NOMO-1 (cell line): Measurements from ENCODE around the gene ZAP70.
A peak's percentile ranks its signal among the peaks of the same experiment; 100 is the strongest.
"Not testable (repeated sequence)": the region's sequence is repeated elsewhere in the genome, so short reads cannot be mapped to it uniquely, and the experiment has no call there.

Source experiments
- DNase-seq, 2 experiments: peaks; one replicate each; lab custom pipeline; 2025; ENCODE audit not compliant: unreplicated experiment in 2 of 2; lab: John Stamatoyannopoulos, UW

The ZAP70 gene

GRCh38 chr2:97697252-97698235 is 15.8 kb upstream of the ZAP70 start:
- peak; percentile 50 to 84 for DNase-seq

GRCh38 chr2:97698530-97698929 is 14.8 kb upstream of the ZAP70 start:
- DNase-seq: no peak

GRCh38 chr2:97699765-97700444 is 13.5 kb upstream of the ZAP70 start:
- DNase-seq: peak; percentile 71 to 87

- DNase-seq: no peak
These were observed 12.2 kb upstream of the ZAP70 start for GRCh38 chr2:97701186-97701585.

- DNase-seq: no peak
These were observed 11.4 kb upstream of the ZAP70 start for GRCh38 chr2:97701851-97702465.

GRCh38 chr2:97702731-97703470 is 10.5 kb upstream of the ZAP70 start:
- no peak for DNase-seq

- no peak for DNase-seq
These were observed 9.6 kb upstream of the ZAP70 start for GRCh38 chr2:97703741-97704140.

- no peak for DNase-seq
These were observed 8.4 kb upstream of the ZAP70 start for GRCh38 chr2:97704989-97705388.

GRCh38 chr2:97706112-97706511 is 7.3 kb upstream of the ZAP70 start:
- no peak for DNase-seq

GRCh38 chr2:97706708-97707345 is 6.5 kb upstream of the ZAP70 start:
- no peak for DNase-seq

GRCh38 chr2:97707362-97708047 is 5.9 kb upstream of the ZAP70 start:
- no peak for DNase-seq

- no peak for DNase-seq
These were observed 5.4 kb upstream of the ZAP70 start for GRCh38 chr2:97708048-97708380.

GRCh38 chr2:97708608-97709007 is 4.8 kb upstream of the ZAP70 start:
- DNase-seq: no peak

GRCh38 chr2:97711394-97711711 is 2.0 kb upstream of the ZAP70 start:
- no peak for DNase-seq

- not testable (repeated sequence) for DNase-seq
These were observed 1.2 kb upstream of the ZAP70 start for GRCh38 chr2:97712175-97712574.

GRCh38 chr2:97712693-97713295 is 582 bp upstream of the ZAP70 start:
- no peak for DNase-seq

GRCh38 chr2:97714084-97714949 is 941 bp downstream of the ZAP70 start:
- DNase-seq: no peak

GRCh38 chr2:97714950-97715652 is 1.7 kb downstream of the ZAP70 start:
- no peak for DNase-seq
